Omental fat pad (tissue), 4 donors: ENCODE data around the gene ERCC6L2. TPM values are rescaled to one million over a fixed set of nuclear protein-coding genes. Genes with fewer than 3 reads are reported as not detected.

Source experiments
- ATAC-seq: fragments of 150-250 bp; one replicate; pipeline ENCODE4 v1.9.1; 2016; ENCODE audit warnings: mild to moderate bottlenecking, moderate library complexity; ENCODE audit not compliant: low FRiP score
- DNase-seq: peaks from one replicate; pipeline ENCODE4 v3.0.0-alpha.2; 2019; ENCODE audit warnings: low spot score
- CTCF ChIP-seq, 3 donors: fragments of 450-650 bp; IDR thresholded peaks; one replicate each; pipeline ENCODE4 v1.5.1; 2016 to 2017; ENCODE audit warnings: antibody characterized with exemption in 3 of 3, mild to moderate bottlenecking in 3 of 3, moderate library complexity in 2 of 3
- total RNA-seq, 4 donors: library from RNA; depleted of rRNA; stranded (reverse); fragments of >200 nt; gene quantifications; one replicate each; pipeline ENCODE4 v1.1.0, GENCODE V29; 2016

ERCC6L2 gene
- total RNA-seq, 4 donors from 2014 or later: 48.9 to 84.6 (median 58.1) TPM

- ATAC-seq (no peak), DNase-seq (no peak)
- TF ChIP-seq CTCF (IDR thresholded peaks at IDR 0.05): no peak
These were observed 128.9 kb downstream of the ERCC6L2 start for GRCh38 chr9:96004379-96004778.

- DNase-seq: no peak
- no peak for ATAC-seq
- TF ChIP-seq CTCF (IDR thresholded peaks at IDR 0.05): no peak
These were observed 130.9 kb downstream of the ERCC6L2 start for GRCh38 chr9:96006296-96006879.

GRCh38 chr9:96006961-96007360 lies 131.5 kb downstream of the ERCC6L2 start:
- DNase-seq (no peak), ATAC-seq (no peak)
- TF ChIP-seq CTCF (IDR thresholded peaks at IDR 0.05): no peak

DNA sequence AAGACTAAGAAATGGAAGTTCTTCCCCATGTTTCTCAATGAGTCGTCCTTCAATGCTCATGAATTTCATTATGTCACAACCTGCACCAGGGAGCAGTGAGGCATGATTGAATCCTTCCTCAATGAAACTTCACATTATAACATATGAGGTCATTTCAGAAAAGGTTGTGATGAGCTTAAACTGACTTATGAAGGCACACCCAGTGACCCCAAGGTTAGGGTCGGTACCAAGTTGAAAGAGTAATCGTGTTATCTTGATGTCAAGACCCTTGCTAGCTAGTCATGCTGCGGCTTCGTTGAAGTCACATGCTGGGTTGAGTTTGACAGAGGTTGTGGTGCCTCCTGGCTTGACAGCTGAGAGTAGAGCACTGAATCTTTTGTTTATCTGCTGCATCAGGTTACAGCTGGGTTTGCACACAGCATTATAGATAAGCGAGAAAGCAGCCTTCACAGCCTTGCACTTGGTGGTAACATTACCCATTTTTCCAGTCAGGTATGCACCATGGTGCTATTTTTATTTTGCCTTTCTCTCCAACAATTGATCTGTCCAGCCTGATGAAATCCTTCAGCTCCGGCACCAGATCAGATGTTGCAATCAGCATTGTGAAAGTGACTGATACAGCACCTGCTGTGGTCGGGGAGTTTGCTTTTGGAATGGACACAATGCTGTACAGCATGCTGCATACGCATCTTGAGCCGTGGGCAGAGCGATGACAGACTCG lies 133.2 kb downstream of the ERCC6L2 start:
- ATAC-seq: no peak
- DNase-seq: no peak
- no peak for TF ChIP-seq CTCF (IDR thresholded peaks at IDR 0.05)

DNA sequence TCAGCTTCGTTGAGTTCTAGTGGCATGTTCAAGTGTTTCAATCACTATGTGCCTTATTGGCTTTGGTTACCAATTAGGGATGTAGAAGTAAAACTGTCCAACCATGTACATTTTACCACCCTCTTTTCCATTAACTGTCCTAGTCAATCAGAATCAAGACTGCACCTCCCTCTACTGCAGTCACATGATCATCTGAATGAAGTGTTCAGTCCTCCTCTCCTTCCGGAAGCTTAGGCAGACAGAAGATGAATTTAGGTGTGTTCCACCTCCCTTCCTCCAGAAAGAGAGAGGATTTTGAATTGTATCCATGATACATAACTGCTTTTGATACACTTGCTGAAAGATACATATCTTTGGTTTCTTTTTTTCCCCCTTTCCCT lies 133.7 kb downstream of the ERCC6L2 start:
- no peak for TF ChIP-seq CTCF (IDR thresholded peaks at IDR 0.05)
- no peak for DNase-seq
- ATAC-seq: no peak

DNA sequence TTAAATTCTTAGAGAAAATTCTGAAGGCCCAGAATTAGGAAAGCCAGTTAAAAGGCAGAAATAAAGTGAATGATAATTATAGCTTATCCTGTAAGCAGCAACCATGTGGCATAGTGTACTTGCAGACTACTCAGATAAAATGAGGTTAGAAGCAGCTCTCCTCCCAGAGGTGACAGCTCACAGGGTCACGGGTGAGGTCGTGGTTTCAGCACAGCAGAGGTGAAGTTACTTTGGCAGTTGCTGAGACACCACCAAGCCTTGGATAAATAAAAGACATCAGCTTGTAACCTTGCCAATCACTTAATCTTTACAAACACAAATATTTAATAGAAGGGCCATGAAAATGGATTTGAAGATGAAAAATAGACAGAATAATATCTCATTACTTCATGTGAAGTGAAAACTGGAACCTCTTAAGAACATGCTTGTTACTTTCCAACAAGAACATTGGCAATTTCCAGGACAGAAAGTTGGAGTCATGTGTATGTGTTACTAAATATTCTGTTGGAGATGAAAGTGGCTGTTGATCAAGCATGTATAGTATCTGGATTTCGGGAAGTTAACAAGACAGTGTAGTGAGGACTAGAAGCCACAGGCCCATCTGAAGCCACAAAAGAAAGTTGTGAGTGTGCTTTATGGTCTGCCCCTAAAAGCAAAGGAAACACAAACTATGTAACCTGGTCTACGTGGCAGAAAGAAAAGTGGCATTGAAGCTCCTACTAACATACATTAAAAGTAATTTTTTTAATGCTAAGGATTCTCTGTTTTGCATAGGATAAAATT lies 134.4 kb downstream of the ERCC6L2 start:
- TF ChIP-seq CTCF (IDR thresholded peaks at IDR 0.05): no peak
- ATAC-seq (no peak), DNase-seq (no peak)
